ENCODE measurements around the gene PCSK5. TPM values are rescaled to one million over a fixed set of nuclear protein-coding genes. Genes with fewer than 3 reads are reported as not detected.

Gene PCSK5
- total RNA-seq, 1 experiment from 2014 or later = 6.9 TPM

GRCh38 chr9:76377791-76378190 is 487.3 kb downstream of the PCSK5 start:
- Histone ChIP-seq H3K4me1 (ENCODE audit: control insufficient read depth in 1 of 2, insufficient read depth in 2 of 2, low read length in 2 of 2) (peaks cover 8 to 11% of the 10 kb centered on the region in 2 experiments; a peak in 3 of 4 replicates), H4K20me1 (ENCODE audit: insufficient read depth) (no peaks in the 10 kb centered on the region), H3K4me2 (ENCODE audit: low read length) (no peak overlapping the region), H3K27me3 (ENCODE audit: insufficient read depth, low read length) (no peaks in the 10 kb centered on the region), H3K79me2 (ENCODE audit: insufficient read depth, low read length) (no peaks in the 10 kb centered on the region), H3K27ac (ENCODE audit: low read depth, low read length) (no peak overlapping the region), H3K9ac (ENCODE audit: low read length) (no peak overlapping the region), H3K9me2 (ENCODE audit: insufficient read depth) (no peaks in the 10 kb centered on the region), H2AFZ (ENCODE audit: low read depth, low read length, poor library complexity, severe bottlenecking) (no peak overlapping the region), H3K36me3 (ENCODE audit: control insufficient read depth in 1 of 2, insufficient read depth in 2 of 2, low read length in 2 of 2) (no peaks in the 10 kb centered on the region), H3K4me3 (replicated peaks in 1 of 2; ENCODE audit: low read depth in 1 of 2, low read length in 2 of 2) (no peak overlapping the region), H3K9me3 (ENCODE audit: control insufficient read depth in 1 of 2, insufficient read depth in 1 of 2, low read depth in 1 of 2, low read length in 2 of 2) (no peaks in the 10 kb centered on the region)
- intact Hi-C loops (cut with micrococcal nuclease) = no loop called here
- DNase-seq (ENCODE audit: low read depth, low spot score) = no peak
- no TSS peak for BruUV-seq (replicated peaks)
- POLR2A ChIA-PET = no interaction called here
- CTCF ChIA-PET = no interaction called here
- RAD21 ChIA-PET (ENCODE audit: low non-redundant PET in 1 of 2, low total read pairs in 2 of 2, uncharacterized antibody in 2 of 2, unreplicated experiment in 2 of 2) = no interaction called here
- ATAC-seq = no peak
- no peak for TF ChIP-seq CTCF (IDR thresholded peaks at IDR 0.05 in 2 of 3, conservative IDR thresholded peaks at IDR 0.05 in 1 of 3; ENCODE audit: borderline replicate concordance in 1 of 3, insufficient read depth in 1 of 3, low read depth in 2 of 3, low read length in 2 of 3)
- TF ChIP-seq SRF (IDR thresholded peaks at IDR 0.05; ENCODE audit: low read depth) = no peak
- TF ChIP-seq ELF1 (IDR thresholded peaks at IDR 0.05; ENCODE audit: borderline replicate concordance, low read depth) = no peak
- TF ChIP-seq POLR2AphosphoS5 (IDR thresholded peaks at IDR 0.05; ENCODE audit: low read depth, low read length) = no peak
- no peak for TF ChIP-seq FOSL1 (IDR thresholded peaks at IDR 0.05; ENCODE audit: low read depth)
- no peak for TF ChIP-seq CBX3 (IDR thresholded peaks at IDR 0.05; ENCODE audit: low read depth)
- TF ChIP-seq ZBTB33 (IDR thresholded peaks at IDR 0.05; ENCODE audit: extremely low read depth, insufficient replicate concordance, low read length) = no peak
